Inferior parietal cortex (tissue), 1 donor: ENCODE data around the gene RUFY3.

Experiments used
- DNase-seq: peaks from one replicate; pipeline ENCODE4 v3.0.0-alpha.2; 2016; ENCODE audit errors: extremely low spot score

RUFY3 gene

DNA sequence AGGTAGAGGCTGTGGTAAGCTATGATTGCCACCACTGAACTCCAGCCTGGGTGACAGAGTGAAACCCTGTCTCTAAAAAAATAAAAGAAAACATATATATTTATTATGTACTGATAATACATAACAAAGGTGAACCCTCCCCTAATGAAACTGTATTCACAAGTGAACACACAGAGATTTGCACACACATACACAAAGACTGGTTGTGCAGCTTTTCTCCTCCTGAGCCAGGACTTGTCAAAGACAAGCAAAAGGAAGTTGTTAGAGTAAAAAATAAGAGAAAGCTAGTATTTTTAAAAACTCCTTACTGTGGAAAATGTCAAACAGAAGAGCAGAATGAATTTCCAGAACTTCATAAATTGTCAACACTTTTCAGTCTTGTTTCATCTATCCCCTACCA lies 119.4 kb downstream of the RUFY3 start:
- no peak for DNase-seq

DNA sequence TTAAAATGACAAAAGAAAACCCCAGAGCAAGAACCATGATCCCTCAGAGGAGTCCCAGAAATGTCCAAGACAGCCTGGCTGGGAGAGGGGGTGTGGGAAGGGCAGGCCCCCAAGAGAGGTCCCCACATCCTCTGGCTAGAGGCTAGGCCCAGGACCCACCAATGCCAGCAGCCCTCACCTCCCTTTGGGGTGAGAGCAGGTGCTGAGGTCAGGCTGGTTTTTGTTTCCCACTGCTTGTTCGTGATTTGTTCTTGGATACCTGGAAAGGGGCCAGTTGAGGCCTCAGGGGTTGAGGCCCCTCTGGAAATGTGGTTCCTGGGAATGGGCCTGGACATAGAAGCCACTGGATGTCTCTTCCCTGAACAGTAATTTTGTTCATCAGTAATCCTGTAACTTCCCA lies 120.2 kb downstream of the RUFY3 start:
- DNase-seq: no peak

DNA sequence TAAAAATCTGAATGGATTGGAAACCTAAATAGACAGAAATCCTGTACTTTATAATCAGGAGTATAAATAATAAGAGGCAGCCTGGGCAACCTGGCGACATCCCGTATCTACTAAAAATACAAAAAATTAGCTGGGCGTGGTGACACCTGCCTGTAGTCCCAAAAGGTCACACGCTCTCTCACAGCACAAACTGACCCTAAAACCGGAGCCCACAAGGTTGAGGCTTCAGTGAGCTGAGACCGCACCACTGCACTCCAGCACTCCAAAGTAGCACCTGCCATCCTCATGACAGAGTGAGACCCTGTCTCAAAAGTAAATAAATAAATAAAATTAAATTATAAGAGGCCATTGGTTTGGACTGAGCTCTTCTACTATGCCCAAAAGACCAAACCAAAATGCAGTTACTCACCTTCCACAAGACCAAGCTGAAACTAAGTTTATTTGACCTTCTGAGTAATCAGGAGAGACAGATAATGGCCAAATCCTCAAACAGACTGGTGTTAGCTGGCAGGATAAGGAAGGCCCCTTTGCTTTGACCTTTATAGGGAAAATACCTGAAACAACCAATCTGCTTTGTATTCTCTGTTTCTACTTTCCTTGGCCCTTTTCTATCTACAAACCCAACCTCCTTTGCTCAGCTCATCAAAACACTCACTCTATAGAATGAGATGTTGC lies 121.1 kb downstream of the RUFY3 start:
- DNase-seq: no peak

DNA sequence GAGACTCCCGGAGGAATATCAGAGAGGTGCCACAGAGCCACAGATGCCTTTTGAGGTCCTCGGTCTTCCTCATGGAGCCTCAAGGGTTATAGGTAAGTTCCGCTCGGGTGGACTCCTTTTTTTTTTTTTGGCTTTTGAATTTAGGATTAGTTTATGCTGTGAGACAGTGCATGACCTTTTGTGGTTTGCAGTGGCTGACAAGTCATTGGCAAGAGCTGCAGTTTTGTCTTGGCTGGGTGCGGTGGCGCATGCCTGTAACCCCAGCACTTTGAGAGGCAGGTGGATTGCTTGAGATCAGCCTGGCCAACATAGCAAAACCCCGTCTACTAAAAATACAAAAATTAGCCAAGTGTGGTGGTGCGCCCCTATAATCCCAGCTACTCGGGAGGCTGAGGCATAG lies 122.4 kb downstream of the RUFY3 start:
- no peak for DNase-seq

DNA sequence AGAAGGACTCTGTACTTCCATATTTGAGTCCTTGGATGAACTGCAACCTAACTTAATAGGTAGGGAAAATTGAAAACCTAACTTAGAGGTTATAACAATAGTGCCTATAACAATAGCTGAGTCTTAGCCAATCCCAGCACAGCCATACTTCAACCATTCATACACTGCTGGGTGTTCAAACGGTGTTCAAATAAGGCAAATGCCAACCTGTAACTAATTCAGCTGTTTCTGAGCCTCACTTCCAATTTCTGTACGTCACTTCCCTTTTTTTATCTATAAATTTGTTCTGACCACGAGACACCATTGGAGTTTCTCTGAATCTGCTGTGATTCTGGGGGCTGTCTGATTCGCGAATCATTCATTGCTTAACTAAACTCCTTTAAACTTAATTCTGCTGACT lies 127.5 kb downstream of the RUFY3 start:
- no peak for DNase-seq

DNA sequence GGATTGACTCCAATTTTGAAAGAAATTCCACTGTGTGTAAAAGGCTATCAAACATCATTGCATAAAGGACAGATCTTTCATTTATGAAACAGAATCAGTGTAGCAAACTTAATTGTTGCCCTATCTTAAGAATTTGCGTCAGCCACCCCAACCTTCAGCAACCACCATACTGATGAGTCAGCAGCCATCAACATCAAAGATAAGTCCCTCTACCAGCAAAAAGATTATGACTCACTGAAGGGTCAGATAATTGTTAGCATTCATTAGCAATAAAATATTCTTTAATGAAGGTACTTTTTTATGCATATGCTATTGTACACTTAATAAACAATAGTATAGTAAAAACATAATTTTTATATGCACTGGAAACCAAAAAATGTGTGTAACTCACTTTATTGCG lies 133.7 kb downstream of the RUFY3 start:
- no peak for DNase-seq
